Smooth muscle cell of trachea (primary cell): ENCODE results near the gene KCNS1. TPM values are rescaled to one million over a fixed set of nuclear protein-coding genes. Genes with fewer than 3 reads are reported as not detected.

ENCODE experiments used
- total RNA-seq: library from RNA; depleted of rRNA; stranded (reverse); fragments of >200 nt; gene quantifications from 2 replicates; pipeline ENCODE4 v1.2.1, GENCODE V29; 2014

Gene KCNS1, protein sequence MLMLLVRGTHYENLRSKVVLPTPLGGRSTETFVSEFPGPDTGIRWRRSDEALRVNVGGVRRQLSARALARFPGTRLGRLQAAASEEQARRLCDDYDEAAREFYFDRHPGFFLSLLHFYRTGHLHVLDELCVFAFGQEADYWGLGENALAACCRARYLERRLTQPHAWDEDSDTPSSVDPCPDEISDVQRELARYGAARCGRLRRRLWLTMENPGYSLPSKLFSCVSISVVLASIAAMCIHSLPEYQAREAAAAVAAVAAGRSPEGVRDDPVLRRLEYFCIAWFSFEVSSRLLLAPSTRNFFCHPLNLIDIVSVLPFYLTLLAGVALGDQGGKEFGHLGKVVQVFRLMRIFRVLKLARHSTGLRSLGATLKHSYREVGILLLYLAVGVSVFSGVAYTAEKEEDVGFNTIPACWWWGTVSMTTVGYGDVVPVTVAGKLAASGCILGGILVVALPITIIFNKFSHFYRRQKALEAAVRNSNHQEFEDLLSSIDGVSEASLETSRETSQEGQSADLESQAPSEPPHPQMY
- total RNA-seq, result 0.29 and 2.5 TPM in 2 replicates

GRCh38 chr20:45100563-45101245, at the start of gene KCNS1:
KCNS1 (minus strand) TSS chr20:45101127; CDS start chr20:45099236, 1,891 bp downstream.

DNA sequence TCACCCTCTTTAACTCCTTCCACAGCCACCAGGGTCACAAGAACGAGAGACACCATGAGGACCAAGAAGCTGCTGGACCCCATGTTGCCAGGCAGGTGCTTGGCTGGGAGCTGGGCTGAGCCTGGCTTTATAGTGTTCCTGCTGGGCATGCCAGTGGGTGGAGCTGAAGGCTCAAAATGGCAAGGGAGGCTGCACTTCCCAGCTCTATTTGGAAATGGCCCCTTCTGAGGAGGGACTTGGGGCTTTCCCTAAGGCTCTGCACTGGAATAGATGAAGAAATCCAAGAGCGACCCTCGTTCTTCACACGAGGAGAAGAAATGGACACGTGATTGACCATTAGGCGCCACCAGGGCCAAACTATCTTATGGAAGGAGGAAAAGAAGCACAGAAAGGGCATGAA, 23.4 kb upstream of the KCNS1 start, which contains the start of gene WFDC12:
Gene WFDC12, minus strand, starts transcription at position 101 of the 400 bp plus-strand sequence. Its CDS starts 18 bp downstream, at position 83.

DNA sequence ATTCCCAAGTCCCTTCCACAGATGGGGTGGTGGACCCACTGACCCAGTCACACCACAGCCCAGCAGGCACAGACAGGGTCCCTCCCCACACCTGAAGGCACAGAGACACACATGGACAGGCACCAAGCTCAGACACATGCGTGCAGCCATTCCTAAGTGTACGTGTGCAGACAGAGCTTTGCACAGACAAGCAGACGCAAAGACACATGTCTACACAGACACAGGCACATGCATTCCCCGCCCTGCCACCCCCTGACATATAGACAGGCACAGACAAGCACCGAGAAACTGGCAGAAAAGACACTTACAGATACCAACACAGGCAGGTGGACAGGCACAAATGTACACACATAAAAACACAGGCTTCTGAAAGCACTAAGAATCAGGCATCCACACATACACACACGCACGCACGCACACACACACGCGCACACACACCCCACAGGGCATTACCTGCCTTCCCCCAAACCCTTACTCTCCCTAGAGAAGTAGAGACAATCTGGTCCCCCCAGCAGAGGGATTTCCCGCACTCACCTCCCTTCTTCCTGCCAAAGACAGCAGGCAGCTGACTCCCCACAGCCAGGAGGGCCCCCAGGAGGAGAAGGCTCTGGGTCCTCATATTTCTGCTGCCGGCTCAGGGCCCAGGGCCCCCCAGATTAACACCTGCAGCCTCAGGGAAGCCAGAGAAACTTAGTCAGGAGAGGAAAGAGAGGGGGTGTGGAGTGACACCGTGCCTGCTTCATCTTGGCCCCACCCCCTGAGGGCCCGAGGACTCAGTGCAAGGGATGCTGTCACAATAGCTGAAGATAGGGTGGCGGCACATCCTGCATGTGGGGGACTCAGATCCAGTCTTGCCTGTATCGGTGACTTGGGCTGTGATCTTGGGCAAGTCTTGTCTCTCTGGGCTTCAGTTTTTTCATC, 13.8 kb upstream of the KCNS1 start, which contains the start of gene WFDC5:
Gene WFDC5, minus strand, starts transcription at position 710 of the 921 bp plus-strand sequence. Its CDS starts 91 bp downstream, at position 619.

Other genes with a start within 250 kb of the KCNS1 start
- 88.7 and 158 TPM in 2 replicates for gene YWHAB, start 215.4 kb downstream of the KCNS1 start, total RNA-seq
- gene PABPC1L, start 191.1 kb downstream of the KCNS1 start, total RNA-seq, result 11.5 and 14.1 TPM in 2 replicates
- 24.3 and 29.1 TPM in 2 replicates for gene TOMM34, start 140.7 kb downstream of the KCNS1 start, total RNA-seq
- 28.4 and 31.4 TPM in 2 replicates for gene STK4, start 134.6 kb downstream of the KCNS1 start, total RNA-seq
- gene WFDC5, start 14.0 kb upstream of the KCNS1 start, total RNA-seq, result not detected in 2 replicates
- not detected in 2 replicates for gene WFDC12, start 23.3 kb upstream of the KCNS1 start, total RNA-seq
- not detected in 2 replicates for gene PI3, start 73.8 kb upstream of the KCNS1 start, total RNA-seq
- gene SEMG1, start 105.9 kb upstream of the KCNS1 start, total RNA-seq, result not detected in 2 replicates
- not detected in 2 replicates for gene SEMG2, start 120.2 kb upstream of the KCNS1 start, total RNA-seq
- gene SLPI, start 153.4 kb upstream of the KCNS1 start, total RNA-seq, result 0.33 TPM in 1 of 2 replicates, not detected in the other
- not detected in 2 replicates for gene RBPJL, start 205.7 kb upstream of the KCNS1 start, total RNA-seq
- 0.33 TPM in 1 of 2 replicates, not detected in the other for gene MATN4, start 207.2 kb upstream of the KCNS1 start, total RNA-seq
- 113 and 219 TPM in 2 replicates for gene SDC4, start 247.3 kb upstream of the KCNS1 start, total RNA-seq